ENCODE data around the gene PPP1R36.

DNA sequence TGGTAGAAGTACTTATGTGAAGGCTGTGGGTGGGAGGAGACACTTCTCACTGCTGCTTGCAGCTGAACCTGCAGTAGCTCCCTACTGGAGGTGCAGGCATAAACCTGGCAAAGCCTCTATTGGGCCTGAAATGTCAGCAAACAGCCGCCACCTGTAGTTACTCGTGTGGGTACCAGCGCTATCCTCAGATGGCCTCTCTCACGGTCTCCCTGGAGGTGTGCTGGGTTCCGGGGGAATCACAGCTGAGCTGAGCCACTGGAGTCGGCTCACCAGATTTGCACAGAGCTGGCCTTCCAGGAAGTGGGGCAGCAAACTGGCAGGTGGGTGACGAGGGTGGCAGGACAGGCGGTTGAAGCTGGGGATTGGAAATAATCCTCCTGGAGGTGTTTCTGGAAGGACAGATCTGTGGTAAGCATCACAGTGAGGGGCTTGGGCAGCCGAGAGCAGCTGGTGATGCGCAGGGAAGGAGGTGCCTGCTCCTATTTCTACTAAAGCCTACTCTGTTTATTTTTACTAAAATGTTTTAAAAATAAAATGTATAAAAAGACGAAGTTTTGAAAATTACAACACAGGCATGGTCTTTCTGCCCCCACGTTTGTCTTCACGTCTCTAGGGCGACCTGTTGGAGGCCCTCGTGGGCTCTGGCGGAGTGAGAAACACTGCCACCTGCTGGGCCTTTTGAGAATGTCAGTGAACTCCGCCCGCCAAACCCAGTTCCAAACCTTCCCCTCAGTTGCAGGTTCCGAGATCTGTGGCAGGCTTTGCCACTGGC, 86.6 kb downstream of the PPP1R36 start:
- TF ChIP-seq, protein P1, sequence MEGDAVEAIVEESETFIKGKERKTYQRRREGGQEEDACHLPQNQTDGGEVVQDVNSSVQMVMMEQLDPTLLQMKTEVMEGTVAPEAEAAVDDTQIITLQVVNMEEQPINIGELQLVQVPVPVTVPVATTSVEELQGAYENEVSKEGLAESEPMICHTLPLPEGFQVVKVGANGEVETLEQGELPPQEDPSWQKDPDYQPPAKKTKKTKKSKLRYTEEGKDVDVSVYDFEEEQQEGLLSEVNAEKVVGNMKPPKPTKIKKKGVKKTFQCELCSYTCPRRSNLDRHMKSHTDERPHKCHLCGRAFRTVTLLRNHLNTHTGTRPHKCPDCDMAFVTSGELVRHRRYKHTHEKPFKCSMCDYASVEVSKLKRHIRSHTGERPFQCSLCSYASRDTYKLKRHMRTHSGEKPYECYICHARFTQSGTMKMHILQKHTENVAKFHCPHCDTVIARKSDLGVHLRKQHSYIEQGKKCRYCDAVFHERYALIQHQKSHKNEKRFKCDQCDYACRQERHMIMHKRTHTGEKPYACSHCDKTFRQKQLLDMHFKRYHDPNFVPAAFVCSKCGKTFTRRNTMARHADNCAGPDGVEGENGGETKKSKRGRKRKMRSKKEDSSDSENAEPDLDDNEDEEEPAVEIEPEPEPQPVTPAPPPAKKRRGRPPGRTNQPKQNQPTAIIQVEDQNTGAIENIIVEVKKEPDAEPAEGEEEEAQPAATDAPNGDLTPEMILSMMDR (IDR thresholded peaks at IDR 0.05) = peak; percentile 85 to 91 (median 87)
- no peak for TF ChIP-seq POLR2A (IDR thresholded peaks at IDR 0.05)

Measured in tibial nerve (tissue), 3 donors.